Heart right ventricle (tissue), 16 donors: ENCODE results near the gene SURF6. TPM values are rescaled to one million over a fixed set of nuclear protein-coding genes. Genes with fewer than 3 reads are reported as not detected.

Source experiments
- ATAC-seq, 8 donors: fragments of 200-7000 bp; cut with Tn5 transposase; one replicate each; pipeline ENCODE4 v1.9.1; 2020; ENCODE audit warnings: mild to moderate bottlenecking in 8 of 8, moderate library complexity in 8 of 8, moderate number of reproducible peaks in 1 of 8
- DNase-seq, 2 donors: peaks; one replicate each; pipeline ENCODE4 v3.0.0-alpha.2; 2020
- H3K27ac ChIP-seq, 10 donors: fragments of 200-600 bp; sonication (generic) in 2 of 10; one replicate each; pipeline versions ENCODE4 v1.5.0 to v1.8.0; 2020 to 2022; ENCODE audit warnings: mild to moderate bottlenecking in 3 of 10
- H3K27me3 ChIP-seq, 7 donors: fragments of 200-600 bp; one replicate each; pipeline ENCODE4 v1.8.0; 2021 to 2022; ENCODE audit warnings: mild to moderate bottlenecking in 2 of 7
- H3K36me3 ChIP-seq, 9 donors: fragments of 200-600 bp; sonication (generic) in 1 of 9; one replicate each; pipeline versions ENCODE4 v1.5.0 to v1.8.0; 2020 to 2022; ENCODE audit warnings: mild to moderate bottlenecking in 2 of 9
- H3K4me1 ChIP-seq, 9 donors: fragments of 200-600 bp; sonication (generic) in 1 of 9; one replicate each; pipeline versions ENCODE4 v1.5.0 to v1.8.0; 2020 to 2022; ENCODE audit warnings: mild to moderate bottlenecking in 4 of 9
- H3K4me3 ChIP-seq, 10 donors: fragments of 200-600 bp; sonication (generic) in 2 of 10; one replicate each; pipeline versions ENCODE4 v1.5.0 to v1.8.0; 2020 to 2022; ENCODE audit warnings: mild to moderate bottlenecking in 7 of 10, moderate library complexity in 2 of 10
- H3K9me3 ChIP-seq, 11 donors: fragments of 200-600 bp in 10 of 11; sonication (generic) in 2 of 11; one replicate each; pipeline versions ENCODE4 v1.5.0 to v1.8.0; 2013 to 2022; ENCODE audit warnings: mild to moderate bottlenecking in 2 of 11, control low read depth in 1 of 11, moderate library complexity in 1 of 11
- WGBS, 2 donors: extraction: QIAGEN DNeasy Blood & Tissue Kit; methylation state at CpG; one replicate each; pipeline ENCODE4 v1.1.7; 2013; ENCODE audit warnings: inconsistent platforms in 1 of 2; 5-methylcytosine and 5-hydroxymethylcytosine counted together
- intact Hi-C, 10 donors: fragments of 100-400 bp; cut with DNase I; formaldehyde crosslinking; loops; one replicate each; pipeline versions ENCODE4 v1.11.1 to v1.14.2; 2022
- polyA plus RNA-seq, 2 donors: library from polyadenylated mRNA; stranded (reverse); fragments of 200-250 nt; gene quantifications; one replicate each; pipeline ENCODE4 v1.2.3, GENCODE V29; 2013
- total RNA-seq, 10 donors: library from RNA; stranded (reverse); fragmentation: NEBNext Ultra II Directional in 3 of 10; extraction: Animal tissue kit (Norgen Biotek cat#: 25700) in 3 of 10; gene quantifications; one replicate each; pipeline versions ENCODE4 v1.2.1 to v1.2.4, GENCODE V29; 2021 to 2023
- TF ChIP-seq, protein P1 (sequence below), 9 donors: fragments of 200-600 bp; sonication (generic) in 2 of 9; IDR thresholded peaks; one replicate each; pipeline versions ENCODE4 v1.5.0 to v1.8.0; 2021 to 2022; ENCODE audit warnings: antibody characterized with exemption in 9 of 9, mild to moderate bottlenecking in 5 of 9, moderate library complexity in 1 of 9
- donor health status: Arrhythmogenic right ventricular cardiomyopathy.
- donor health status: ischemic (EF 13 %, LVEDD 7.1; RV severe dilation, severe dysfunction).
- donor health status: healthy with polysubstance abuse.
- donor health status: DM: no; HTN: yes; CAD: no.
- donor health status: DM: no; HTN: no; CAD: no.
- donor health status: ischemic (EF 25% LVEDD 6.9; RV normal size, moderate dysfunction).
- donor health status: ischemic (EF 25% LVEDD 5.7; RV mildly dilated, moderate dysfunction).
- donor health status: healthy.
- donor health status: DM: yes; HTN: yes; CAD: no.
- donor health status: Ischemic cardiomyopathy.
- donor health status: ischemic (EF 35%, LVEDD 5.7; RV mildly dilated, moderate dysfunction).
- donor health status: nonischemic (EF 11% LVEDD 7.7; RV severe dilation, severe dysfunction).
- donor health status: DM: yes; HTN: yes; CAD: no.
- donor health status: PGD.
- donor health status: ischemic (EF 29% LVEDD 5.4; RV normal size, mild dysfunction).
- donor health status: nonischemic (EF 23%, LVEDD 6.1; RV moderate dilation, normal function).

The SURF6 gene
- total and polyA plus RNA-seq, 12 donors = 9.1 to 14.8 (median 11.8) TPM

DNA sequence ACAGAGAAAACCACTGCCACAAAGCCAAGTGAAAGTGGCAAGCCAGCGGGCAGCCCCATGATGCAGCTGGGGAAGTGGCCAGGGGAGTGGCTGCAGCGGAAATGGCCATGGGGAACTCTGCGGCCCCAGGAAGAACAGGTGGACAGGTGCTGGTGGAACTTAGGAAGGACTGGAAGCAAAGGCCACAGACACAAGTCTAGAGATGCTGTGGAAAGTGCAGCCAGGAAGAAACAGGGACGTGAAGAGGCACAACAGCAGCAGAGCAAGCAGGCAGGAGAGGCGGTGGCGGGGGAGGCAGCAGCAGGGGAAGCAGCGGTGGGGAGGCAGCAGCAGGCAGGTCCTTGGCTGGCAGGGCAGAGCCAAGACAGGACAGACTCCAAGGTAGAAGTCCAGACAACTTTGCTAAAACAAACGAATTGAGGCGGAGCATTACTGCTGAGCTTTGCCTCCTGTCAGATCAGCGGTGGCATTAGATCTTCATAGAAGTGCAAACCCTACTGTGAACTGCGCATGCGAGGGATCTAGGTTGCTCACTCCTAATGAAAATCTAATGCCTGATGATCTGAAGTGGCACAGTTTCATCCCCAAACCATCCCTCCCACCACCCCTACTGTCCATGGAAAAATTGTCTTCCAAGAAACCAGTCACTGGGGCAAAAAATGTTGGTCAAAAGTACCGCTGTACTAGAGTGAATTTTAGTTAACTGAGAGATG, 11.8 kb downstream of the SURF6 start:
- Histone ChIP-seq H3K27ac (no peak overlapping the region), H3K27me3 (peaks cover 0 to 10% (median 0%) of the 10 kb centered on the region in 7 donors), H3K4me3 (no peak overlapping the region), H3K9me3 (no peaks in the 10 kb centered on the region), H3K4me1 (no peaks in the 10 kb centered on the region), H3K36me3 (no peaks in the 10 kb centered on the region)
- DNase-seq (no peak), ATAC-seq (no peak)
- TF ChIP-seq, protein P1, sequence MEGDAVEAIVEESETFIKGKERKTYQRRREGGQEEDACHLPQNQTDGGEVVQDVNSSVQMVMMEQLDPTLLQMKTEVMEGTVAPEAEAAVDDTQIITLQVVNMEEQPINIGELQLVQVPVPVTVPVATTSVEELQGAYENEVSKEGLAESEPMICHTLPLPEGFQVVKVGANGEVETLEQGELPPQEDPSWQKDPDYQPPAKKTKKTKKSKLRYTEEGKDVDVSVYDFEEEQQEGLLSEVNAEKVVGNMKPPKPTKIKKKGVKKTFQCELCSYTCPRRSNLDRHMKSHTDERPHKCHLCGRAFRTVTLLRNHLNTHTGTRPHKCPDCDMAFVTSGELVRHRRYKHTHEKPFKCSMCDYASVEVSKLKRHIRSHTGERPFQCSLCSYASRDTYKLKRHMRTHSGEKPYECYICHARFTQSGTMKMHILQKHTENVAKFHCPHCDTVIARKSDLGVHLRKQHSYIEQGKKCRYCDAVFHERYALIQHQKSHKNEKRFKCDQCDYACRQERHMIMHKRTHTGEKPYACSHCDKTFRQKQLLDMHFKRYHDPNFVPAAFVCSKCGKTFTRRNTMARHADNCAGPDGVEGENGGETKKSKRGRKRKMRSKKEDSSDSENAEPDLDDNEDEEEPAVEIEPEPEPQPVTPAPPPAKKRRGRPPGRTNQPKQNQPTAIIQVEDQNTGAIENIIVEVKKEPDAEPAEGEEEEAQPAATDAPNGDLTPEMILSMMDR (IDR thresholded peaks at IDR 0.05) = no peak
- intact Hi-C loops = loop anchor here in 1 of 10 donors (5.0 kb wide), 1 partner anchor 137 kb away; no protein-coding TSS in a partner anchor
- 84 to 86% methylated on average over 13 of the region's 13 CpGs for WGBS, 2 donors

DNA sequence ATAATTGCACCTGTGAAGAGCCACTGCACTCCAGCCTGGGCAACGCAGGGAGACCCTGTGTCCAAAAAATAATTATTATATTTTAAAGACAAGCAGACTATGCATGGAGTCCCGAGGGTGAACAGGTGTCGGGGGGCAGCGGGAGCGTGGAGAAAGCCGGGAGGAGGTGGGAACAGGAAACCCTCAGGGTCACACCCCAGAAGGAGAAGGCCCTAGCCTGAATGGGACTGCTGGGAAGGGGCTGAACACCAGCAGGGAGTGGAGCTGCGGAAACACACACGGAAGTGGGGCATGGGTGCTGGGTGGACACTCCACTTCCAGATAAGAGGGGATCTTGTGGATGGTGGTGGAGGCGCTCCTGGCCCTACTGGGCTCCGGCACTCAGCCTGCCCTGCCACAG, 12.8 kb downstream of the SURF6 start:
- intact Hi-C loops = loop anchor here in 1 of 10 donors (5.0 kb wide), 1 partner anchor 136 kb away; no protein-coding TSS in a partner anchor

DNA sequence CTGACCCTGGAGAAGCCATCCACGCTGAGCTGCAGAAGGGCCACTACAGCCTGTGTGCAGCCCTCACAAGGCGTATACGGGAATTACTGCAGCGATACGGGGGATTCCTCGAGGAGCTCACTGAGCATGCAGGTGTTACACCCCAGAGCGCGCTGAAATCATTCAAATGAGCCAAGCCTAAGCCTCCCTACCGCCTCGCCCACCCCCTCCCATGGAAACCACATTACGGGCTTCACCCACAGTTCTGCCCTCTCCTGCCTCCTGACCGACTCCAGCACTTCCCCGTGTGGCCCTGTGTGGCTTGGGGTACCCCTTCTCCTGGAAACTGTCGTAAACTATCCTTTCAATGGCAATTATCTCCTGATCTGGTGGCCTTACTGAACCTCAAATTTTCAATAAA, 13.3 kb downstream of the SURF6 start:
- no peaks in the 10 kb centered on the region for H3K9me3 ChIP-seq
- no peak overlapping the region for H3K27ac ChIP-seq
- intact Hi-C loops = loop anchor here in 1 of 10 donors (5.0 kb wide), 1 partner anchor 135 kb away; no protein-coding TSS in a partner anchor
- DNase-seq (no peak), ATAC-seq (no peak)
- TF ChIP-seq, protein P1 (IDR thresholded peaks at IDR 0.05) = no peak
- no peaks in the 10 kb centered on the region for H3K4me1 ChIP-seq
- WGBS, 2 donors = 83 to 84% methylated on average over 14 of the region's 14 CpGs
- no peak overlapping the region for H3K4me3 ChIP-seq
- H3K36me3 ChIP-seq = no peaks in the 10 kb centered on the region
- H3K27me3 ChIP-seq = peaks cover 0 to 10% (median 0%) of the 10 kb centered on the region in 7 donors

More for the DNA sequence above, 12.8 kb downstream of the SURF6 start:
- Histone ChIP-seq H3K4me1 (no peaks in the 10 kb centered on the region), H3K4me3 (no peak overlapping the region), H3K9me3 (no peaks in the 10 kb centered on the region), H3K27ac (no peak overlapping the region), H3K27me3 (peaks cover 0 to 10% (median 0%) of the 10 kb centered on the region in 7 donors), H3K36me3 (no peaks in the 10 kb centered on the region)
- no peak for DNase-seq
- WGBS, 2 donors = 86% methylated on average over 10 of the region's 10 CpGs
- TF ChIP-seq, protein P1 (IDR thresholded peaks at IDR 0.05) = no peak
- no peak for ATAC-seq

DNA sequence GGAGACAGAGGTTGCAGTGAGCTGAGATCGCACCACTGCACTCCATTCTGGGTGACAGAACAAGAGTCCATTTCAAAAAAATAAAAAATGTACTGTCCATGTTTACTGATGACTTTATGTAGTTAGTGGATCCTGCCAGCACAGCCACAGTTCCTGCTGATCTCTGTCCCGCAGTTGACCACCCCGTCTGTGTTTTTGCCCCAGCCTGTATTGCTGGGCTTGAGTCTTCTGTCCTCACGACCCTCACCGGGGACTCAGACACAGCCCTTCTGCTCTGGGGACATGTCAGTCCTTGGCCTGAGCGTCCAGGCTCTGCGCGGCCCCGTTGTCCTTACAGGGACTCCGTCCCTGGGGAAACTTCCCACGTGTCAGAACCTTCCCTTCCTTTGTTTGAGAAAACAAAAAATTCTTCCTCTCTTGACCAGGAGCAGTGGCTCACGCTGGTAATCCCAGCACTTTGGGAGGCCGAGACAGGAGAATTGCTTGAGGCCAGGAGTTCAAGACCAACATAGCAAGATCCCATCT, 14.5 kb downstream of the SURF6 start:
- TF ChIP-seq, protein P1 (IDR thresholded peaks at IDR 0.05) = no peak
- no peak overlapping the region for H3K4me3 ChIP-seq
- ATAC-seq (no peak), DNase-seq (no peak)
- no peak overlapping the region for H3K27ac ChIP-seq
- no peaks in the 10 kb centered on the region for H3K4me1 ChIP-seq
- no peaks in the 10 kb centered on the region for H3K9me3 ChIP-seq
- H3K36me3 ChIP-seq = no peaks in the 10 kb centered on the region
- 58 to 65% methylated on average over 13 of the region's 13 CpGs for WGBS, 2 donors
- H3K27me3 ChIP-seq = peaks cover 0 to 10% (median 0%) of the 10 kb centered on the region in 7 donors
- intact Hi-C loops = loop anchor here in 1 of 10 donors (5.0 kb wide), 1 partner anchor 134 kb away; no protein-coding TSS in a partner anchor
